Hindlimb muscle (tissue), 1 donor: ENCODE data around the gene G2E3. TPM values are rescaled to one million over a fixed set of nuclear protein-coding genes. Genes with fewer than 3 reads are reported as not detected.
A peak's percentile ranks its signal among the peaks of the same experiment; 100 is the strongest.
"Not testable (repeated sequence)": the region's sequence is repeated elsewhere in the genome, so short reads cannot be mapped to it uniquely, and the experiment has no call there.

Experiments used
- DNase-seq: peaks from one replicate; pipeline ENCODE4 v3.0.0-alpha.2; 2013
- polyA plus RNA-seq: library from polyadenylated mRNA; unstranded; fragments of 120-200 nt; gene quantifications from one replicate; pipeline ENCODE4 v1.2.1, GENCODE V29; 2013; ENCODE audit not compliant: insufficient read length

G2E3 gene
- 15.0 TPM for polyA plus RNA-seq

GRCh38 chr14:30558675-30559555 lies at the start of gene G2E3:
TSS of gene G2E3 (plus strand) at chr14:30559158. CDS start at chr14:30581080, 21,922 bp downstream.
- peak; percentile 95 for DNase-seq

- no peak for DNase-seq
Measured at GRCh38 chr14:30517737-30518136, 41.2 kb upstream of the G2E3 start.

- no peak for DNase-seq
Measured at GRCh38 chr14:30518867-30519560, 39.9 kb upstream of the G2E3 start.

- no peak for DNase-seq
Measured at GRCh38 chr14:30519961-30520360, 39.0 kb upstream of the G2E3 start.

- DNase-seq = no peak
Measured at GRCh38 chr14:30520536-30520935, 38.4 kb upstream of the G2E3 start.

GRCh38 chr14:30521899-30522736 lies 36.8 kb upstream of the G2E3 start:
- DNase-seq = peak; percentile 34

- DNase-seq = no peak
Measured at GRCh38 chr14:30525833-30526232, 33.1 kb upstream of the G2E3 start.

GRCh38 chr14:30527196-30527595 lies 31.8 kb upstream of the G2E3 start:
- DNase-seq = no peak

GRCh38 chr14:30528119-30528518 lies 30.8 kb upstream of the G2E3 start:
- DNase-seq = no peak

GRCh38 chr14:30528778-30529642 lies 29.9 kb upstream of the G2E3 start:
- DNase-seq = no peak

GRCh38 chr14:30532264-30532663 lies 26.7 kb upstream of the G2E3 start:
- no peak for DNase-seq

- DNase-seq = no peak
Measured at GRCh38 chr14:30533126-30533525, 25.8 kb upstream of the G2E3 start.

- DNase-seq = no peak
Measured at GRCh38 chr14:30541318-30541717, 17.6 kb upstream of the G2E3 start.

GRCh38 chr14:30546735-30547134 lies 12.2 kb upstream of the G2E3 start:
- not testable (repeated sequence) for DNase-seq

- DNase-seq = no peak
Measured at GRCh38 chr14:30547388-30548048, 11.4 kb upstream of the G2E3 start.

- no peak for DNase-seq
Measured at GRCh38 chr14:30550335-30550734, 8.6 kb upstream of the G2E3 start.

GRCh38 chr14:30551460-30551859 lies 7.5 kb upstream of the G2E3 start:
- DNase-seq = no peak

- no peak for DNase-seq
Measured at GRCh38 chr14:30553311-30553989, 5.5 kb upstream of the G2E3 start.

GRCh38 chr14:30558362-30558674 lies 640 bp upstream of the G2E3 start:
- no peak for DNase-seq

- DNase-seq = peak; percentile 31
Measured at GRCh38 chr14:30559638-30560091, 707 bp downstream of the G2E3 start.

- DNase-seq = no peak
Measured at GRCh38 chr14:30560581-30560980, 1.6 kb downstream of the G2E3 start.
